GM19452 (cell line): ENCODE results near the gene RPL19.
"Not testable (repeated sequence)": the region's sequence is repeated elsewhere in the genome, so short reads cannot be mapped to it uniquely, and the experiment has no call there.

Experiments used
- ATAC-seq: cut with Tn5 transposase; IDR thresholded peaks from one replicate; pipeline ENCODE4 v1.9.1; 2021; ENCODE audit not compliant: unreplicated experiment

The RPL19 gene

DNA sequence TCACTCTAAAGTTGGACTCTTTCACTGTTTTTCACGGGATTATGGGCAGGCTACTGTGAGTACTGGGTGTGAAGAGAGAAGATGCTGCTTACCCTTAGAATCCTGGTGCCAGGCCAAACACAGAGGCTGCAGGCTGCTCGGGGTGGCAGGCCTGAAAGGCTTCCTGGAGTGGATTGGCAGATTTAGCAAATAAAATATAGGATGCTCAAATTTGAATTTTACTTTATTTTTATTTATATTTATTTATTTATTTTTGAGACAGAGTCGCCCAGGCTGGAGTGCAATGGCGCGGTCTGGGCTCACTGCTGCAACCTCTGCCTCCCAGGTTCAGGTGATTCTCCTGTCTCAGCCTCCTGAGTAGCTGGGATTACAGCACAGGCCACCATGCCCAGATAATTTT lies 40.5 kb downstream of the RPL19 start:
- no peak for ATAC-seq

DNA sequence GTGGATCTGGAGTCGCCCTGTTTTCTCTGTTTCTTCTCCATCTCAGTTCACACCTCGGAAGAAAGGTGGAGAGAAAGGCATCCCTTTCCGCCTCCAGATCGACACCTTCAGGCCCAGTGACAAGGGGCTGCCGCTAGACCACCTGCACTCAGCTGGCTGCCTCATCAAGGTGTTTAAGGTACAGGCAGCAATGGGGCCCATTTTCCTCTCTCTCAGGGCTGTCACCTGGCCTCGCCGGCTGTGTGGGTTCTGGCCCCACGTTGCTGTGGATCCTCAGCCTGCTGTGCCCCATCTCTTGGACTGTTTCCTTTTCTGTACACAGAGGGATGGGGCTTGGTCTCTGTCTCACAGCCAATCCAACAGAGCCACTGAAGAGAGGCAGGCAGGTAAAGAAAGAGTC lies 43.1 kb downstream of the RPL19 start:
- no peak for ATAC-seq

DNA sequence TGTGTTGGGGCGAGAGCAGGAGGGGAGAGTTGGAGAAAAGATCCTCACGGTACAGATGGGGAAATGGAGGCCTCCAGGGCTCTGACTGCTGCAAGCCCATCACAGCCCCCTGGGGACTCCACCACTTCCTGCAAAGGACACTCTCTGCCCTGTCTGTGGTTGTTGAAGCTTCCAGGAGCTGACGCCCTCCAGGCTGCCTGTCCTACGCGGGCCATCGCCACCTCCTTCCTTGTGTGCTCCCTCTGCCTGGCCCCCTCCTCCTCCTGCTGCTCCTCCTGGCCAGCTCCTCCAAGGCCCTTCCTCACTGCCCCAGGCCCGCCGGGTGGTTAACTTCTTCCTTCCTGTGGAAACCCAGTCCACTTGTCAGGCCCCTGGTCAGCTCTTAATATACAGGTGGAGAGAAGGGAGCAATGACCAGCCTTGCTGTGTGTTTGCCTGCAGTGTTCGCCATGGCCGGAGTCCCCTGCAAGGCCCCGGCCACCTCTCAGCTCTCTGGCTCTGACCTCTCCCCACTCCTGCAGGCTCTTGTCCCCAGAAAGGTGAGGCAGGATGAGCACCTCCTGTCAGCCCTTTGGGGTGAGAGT lies 44.0 kb downstream of the RPL19 start:
- no peak for ATAC-seq

DNA sequence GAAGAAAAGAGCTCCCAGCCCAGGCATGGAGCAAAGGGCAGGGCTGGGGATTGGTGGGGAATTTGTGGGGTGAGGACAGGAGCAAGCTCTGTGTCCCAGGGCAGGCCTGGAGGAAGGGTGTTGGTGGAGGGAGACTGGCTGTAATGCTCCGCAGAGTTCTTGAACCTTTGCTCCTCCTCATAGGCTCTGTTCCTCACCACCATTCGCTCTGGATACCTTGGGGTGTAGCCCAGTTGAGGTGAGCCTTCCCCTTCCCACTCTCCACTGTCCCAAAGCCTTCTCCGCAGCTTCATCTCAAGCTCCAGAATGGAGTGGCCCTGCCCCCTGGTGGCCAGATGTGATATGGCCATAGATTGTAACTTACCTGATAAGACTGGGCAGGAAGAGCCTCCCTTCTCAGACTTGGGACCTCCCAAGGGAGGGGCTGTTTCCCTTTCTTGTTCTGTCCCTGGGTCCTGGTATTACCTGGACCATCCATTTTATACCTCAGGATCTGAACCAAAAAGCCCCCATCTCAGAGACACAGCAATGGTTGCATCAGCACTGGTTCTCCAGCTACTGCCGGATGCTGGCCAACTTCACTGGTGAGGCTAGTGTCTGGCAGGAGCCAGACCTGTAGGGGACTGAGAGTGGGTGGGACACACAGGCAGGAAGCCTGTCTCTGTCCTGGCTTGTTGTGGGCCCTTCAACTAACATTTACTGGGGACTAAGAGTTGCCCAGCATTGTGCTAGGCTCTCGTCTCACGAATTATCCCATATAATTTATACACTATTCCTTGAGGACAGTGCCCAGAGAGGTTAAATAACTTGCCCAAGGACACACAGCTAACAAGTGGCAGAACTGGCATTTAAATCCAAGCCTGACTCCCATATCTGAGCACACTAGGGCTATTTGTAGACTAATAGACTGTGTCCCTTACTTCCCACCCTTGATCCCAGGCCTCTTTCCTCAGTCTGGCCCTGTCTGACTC lies 44.8 kb downstream of the RPL19 start:
- ATAC-seq: no peak

DNA sequence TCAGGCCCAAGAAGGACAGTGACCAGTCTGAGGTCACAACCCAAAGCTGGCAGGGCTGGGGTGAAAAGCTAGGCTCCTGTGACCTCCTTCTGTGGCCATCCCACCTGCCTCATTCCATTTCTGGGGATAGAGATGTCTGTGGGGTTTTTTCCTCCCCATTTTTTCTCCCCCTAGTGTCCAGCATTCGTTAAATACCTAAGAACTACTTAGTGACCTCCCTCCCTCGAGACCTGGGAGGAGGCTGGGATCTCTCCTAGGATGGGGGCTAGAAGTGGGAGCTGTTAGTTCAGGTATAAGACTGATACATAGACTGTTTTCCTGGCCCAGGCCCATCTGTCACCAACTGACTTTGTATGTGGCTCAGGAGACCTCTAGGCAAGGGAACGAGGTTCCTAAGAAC lies 46.2 kb downstream of the RPL19 start:
- no peak for ATAC-seq

DNA sequence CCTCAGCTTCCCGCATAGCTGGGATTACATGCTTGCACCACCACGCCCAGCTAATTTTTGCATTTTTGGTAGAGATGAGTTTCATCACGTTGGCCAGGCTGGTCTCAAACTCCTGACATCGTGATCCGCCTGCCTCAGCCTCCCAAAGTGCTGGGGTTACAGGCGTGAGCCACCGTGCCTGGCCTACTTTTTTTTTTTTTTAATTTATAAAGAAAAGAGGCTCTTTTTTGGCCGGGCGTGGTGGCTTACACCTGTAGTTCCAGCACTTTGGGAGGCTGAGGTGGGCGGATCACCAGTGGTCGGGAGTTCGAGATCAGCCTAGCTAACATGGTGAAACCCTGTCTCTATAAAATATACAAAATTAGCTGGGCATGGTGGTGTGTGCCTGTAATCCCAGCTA lies 50.0 kb downstream of the RPL19 start:
- not testable (repeated sequence) for ATAC-seq

DNA sequence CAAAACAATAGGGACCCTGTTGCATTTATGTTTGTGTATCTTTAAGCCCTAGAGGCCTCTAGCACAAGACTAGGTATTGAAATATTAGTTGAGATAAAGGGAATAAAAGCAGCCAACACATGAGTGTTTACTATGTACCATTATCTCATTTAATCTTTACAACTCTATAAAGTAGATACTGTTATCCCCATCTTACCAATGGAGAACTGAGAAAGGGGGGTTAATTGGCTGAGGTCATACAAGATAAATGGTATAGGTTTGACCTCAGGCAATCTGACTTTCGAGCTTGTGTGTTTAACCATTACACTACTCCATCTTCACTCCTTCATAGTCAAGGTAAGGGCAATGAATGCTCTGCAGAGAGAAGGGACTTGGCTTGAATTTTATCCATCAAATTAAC lies 51.9 kb downstream of the RPL19 start:
- ATAC-seq: no peak

DNA sequence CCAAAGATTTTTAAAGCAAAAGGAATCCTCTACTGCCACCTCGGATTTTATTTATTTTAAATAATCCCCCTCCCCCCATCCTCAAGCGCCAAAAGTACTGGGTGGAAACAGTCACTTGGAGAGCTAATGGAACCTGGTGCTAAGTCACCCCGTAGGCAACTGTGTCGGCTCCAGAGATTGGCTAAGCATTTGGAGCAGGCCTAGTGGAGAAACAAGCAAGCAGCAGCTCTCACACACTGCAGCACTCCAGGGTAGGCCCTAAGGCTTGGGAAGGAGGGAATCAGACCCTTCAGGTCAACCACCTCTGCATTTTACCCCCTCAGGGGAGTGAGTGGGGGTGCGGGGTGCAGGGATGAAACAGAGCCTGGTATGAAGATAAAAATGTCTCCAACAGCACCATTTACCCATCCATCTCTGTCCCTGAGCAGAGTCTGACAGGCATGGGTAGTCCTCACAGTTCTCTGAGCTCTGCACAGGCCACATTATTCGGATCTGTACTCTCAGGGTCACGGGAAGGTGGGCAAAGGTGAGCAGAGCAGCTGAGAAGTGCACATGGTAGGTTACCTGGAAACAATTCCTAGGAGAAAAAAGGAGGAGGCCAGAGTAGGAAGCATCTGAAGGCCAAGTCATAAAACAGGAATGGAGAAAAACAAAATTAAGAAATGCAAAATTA lies 52.8 kb downstream of the RPL19 start:
- no peak for ATAC-seq
